ENCODE data around the gene FBRS.
"Not testable (repeated sequence)": the region's sequence is repeated elsewhere in the genome, so short reads cannot be mapped to it uniquely, and the experiment has no call there.

The FBRS gene

DNA sequence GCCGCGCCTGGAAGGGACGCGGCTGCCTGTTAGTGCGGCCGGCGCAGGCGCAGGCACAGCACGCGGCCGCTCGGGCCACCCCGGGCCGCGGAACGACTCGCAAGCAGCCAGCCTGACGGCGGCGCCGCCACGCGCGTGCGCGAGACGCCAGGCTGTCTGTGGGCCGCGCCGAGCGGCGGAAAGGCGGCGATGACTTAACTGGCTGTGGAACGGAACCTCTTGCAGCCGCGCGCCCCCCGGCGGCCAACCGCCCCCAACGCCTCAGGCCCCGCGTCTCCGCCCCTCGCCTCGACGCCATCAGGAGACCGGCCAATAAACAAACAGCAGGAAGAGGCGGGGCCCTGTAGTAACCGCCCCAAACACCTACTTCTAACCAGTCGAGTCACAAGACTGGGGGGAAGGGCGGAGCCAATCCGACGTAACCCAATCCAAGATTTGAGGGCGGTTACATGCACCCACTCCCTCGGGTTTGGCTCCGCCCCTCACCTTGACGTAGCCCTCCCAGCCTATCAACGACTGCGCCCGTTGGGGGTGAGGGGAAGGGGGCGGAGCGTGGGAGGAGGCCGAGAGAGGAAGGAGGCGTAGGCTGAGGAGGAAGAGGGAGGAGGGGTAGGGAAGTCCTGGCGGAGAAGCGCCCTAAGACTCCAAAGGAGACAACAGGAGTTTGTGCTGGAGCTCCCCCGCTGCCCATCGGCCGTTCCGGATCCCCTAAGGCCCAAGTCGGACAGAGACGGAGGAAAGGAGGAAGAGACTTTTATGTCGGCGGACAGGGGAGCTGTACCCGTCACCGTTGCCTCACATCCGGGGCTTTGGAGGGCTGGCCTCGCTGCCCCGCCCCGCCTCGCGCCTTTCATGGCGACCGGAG lies at the start of gene FBRS:
Gene FBRS (plus strand): TSS at position 566 of the 865 bp plus-strand sequence. CDS start 1,088 bp downstream, outside the sequence.
- peak; percentile 100 for DNase-seq

DNA sequence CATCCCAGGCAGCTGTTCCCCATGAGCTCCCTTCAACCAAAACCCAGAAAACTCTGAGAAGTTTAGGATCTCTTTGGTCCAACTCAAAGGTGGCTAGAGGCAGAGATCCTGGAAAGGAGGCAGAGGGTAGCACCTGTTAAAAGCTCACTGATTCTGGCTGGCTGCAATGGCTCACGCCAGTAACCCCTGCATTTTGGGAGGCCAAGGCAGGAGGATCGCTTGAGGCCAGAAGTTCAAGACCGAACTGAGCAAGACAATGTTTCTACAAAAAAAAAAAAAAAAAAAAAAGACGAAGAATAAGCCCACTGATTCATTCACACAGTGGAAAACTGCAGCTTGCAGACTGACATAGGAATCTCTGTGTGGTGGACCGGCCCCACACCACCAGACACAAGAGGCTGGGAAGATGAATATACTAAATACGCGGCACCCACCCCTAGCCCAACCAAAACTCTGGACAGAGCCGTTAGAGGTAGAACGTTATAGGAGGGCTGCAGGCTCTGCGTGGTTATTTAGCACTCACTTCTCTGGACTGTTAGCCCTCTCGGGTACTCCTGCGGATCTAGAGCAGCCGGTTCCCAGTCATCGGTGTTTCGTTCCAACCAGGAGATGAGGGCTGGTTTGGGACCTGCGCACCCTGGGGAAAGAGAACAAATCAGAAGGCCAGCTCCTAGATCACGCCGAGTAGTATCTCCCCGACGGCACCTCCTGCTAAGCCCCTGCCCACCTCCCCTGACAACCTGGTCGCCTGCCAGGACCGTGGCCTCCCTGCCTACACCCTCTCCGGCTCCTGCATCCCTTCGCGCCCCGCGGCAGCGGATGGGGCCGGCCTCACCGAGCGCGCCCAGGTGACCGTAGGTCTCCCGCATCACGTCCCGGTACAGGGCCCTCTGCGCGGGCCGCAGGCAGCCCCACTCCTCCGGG lies 49.0 kb upstream of the FBRS start:
- DNase-seq: peak; percentile 23 to 25

DNA sequence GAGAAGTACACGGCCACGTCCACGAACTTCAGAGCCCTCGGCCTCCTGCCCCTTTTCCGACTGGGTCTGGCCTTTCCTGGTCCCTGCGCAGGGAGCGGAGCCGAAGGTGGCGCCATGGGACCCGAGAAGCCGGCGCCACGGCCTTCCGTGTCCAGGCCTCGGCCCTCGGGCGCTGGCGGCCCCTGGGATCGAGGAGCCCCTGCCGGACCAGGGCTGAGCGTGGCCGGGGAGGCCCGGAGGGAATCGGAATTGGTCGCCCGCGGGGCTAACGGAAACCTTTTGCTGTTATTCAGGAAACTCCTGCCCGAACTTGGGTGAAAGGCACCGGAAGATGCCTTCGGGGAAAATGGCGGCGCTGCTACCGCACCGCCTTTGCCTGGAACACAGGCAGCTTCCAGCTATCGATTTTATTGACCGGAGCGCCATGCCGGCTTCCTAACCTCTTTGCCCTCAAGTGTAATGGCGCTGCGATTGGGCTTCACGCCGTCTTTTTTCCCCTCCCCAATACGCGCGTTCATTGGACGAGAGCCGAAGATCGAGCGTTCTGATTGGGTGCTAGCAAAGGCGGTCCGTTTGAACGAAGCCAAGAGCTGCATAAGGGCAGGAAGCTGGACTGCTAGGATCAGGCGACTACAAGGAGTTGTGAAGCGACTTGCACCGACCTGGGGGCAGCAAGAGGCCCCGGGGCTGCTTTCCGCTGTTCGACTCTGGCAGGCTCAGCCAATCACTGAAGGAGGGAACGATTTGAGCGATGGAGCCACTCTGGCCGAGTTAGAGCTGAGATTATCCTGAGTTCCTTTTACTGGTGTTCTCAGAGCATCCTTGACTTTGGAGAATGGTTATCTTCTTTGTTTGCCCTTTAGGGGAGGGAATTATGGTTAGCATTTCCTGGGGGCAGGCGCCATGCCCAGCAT lies 48.0 kb upstream of the FBRS start, which contains the start of gene ZNF689:
Gene ZNF689 (minus strand): TSS at position 464 of the 914 bp plus-strand sequence. CDS start 348 bp downstream, at position 116.
- peak; percentile 92 to 94 for DNase-seq

DNA sequence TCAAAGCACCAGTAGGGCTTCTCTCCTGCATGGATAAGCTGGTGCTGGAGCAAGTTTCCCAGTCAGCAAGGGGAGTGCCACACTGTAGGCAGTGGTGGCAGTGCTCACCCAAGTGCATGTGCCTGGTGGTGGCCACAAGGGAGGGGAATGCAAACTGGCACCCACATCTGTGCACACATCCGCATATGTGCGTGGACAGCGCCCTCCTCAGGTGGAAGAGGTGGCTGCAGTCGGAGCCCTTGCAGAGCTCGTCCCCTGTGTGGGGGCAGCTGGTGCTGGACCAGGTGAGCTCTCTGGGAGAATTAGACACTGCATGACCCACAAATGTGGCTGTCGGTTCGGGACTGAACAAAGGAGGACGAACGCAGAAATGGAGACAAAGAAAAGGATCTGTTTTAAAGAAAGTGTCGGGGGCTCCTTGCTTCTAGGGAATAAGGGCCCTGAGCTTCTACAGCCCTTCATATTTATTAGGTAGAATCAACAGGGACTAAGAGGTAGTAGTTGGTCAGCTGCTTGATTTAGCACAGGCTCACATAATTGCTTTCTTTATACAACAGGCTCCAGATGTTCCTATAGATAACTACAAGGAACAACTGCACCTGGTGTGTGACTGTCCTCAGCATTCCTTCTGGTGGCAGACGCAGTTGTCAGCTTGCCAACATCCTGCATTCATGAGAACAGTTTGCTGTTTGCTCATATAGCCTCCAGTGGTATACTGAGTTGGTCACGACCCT lies 42.7 kb upstream of the FBRS start:
- DNase-seq: peak; percentile 54 to 56

DNA sequence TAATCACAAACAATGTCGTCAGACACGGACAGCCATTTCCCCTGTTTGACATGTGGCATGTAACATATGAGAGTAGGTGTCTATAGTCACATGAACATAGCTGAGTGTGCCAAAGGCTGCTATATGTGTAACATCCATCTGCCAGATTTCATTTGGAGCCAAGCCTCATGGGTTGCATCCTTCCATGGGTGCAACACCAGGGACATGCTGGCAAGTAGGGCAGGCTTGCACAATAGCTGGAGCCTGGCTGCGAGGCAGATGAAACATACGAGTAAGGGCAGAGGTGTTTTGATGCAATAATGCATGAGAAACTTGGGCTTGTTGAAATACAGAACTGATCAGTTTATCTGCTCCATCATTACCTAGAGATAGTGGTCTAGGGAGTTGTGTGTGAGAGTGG lies 39.0 kb upstream of the FBRS start:
- DNase-seq: no peak

DNA sequence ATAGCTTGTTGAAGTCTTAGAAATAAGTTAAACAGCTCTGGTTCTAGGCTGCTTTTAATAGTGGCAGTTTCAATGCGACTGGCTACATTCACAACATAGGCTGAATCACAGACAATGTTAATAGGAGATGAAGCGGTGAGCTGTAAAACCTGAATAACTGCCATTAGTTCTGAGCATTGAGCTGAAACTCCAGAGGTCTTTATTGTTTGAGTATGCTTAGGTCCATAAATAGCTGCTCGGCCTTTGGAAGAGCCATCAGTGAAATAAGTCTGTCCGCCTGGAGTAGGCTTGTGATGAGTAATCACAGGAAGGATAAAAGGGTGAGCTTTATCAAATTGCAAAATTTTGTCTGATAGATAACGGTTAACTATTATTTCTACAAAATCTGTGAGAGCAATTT lies 38.6 kb upstream of the FBRS start:
- no peak for DNase-seq

DNA sequence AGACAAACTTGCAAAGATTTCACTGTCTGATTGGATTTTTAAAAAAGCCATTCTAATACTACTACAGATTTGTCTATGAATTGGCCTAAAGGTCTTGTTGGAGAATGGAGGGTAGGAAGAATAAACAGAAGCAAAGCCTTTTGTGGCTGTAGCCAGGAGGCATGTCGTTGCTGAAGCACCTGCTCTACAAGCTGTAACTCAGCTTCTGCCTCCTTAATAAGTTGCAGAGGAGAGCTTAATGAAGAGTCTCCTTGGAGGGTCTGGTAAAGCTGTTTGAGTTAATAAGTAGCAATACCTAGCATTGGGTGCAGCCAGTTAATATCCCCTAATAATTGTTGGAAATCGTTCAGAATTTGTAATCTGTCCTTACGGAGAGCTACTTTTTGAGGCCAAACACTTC lies 38.1 kb upstream of the FBRS start:
- DNase-seq: no peak

DNA sequence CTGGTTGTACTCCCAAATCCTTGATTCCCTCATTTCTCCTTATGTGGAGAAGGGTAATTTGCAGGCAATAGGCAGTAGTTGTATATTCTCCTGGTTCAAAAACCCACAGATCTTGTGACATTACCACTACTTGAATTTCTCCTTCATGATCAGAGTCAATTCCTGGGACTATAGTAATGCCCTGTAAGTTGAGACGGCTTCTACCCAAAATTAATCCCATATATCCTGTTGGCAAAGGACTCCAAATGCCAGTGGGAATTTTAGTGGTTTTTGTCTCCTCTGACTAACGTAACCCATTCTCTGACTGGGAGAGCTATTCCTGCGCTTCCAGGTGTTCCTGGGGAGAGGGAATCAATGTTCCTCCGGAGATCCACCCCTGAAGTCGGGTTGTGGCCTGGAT lies 36.5 kb upstream of the FBRS start:
- DNase-seq: no peak

DNA sequence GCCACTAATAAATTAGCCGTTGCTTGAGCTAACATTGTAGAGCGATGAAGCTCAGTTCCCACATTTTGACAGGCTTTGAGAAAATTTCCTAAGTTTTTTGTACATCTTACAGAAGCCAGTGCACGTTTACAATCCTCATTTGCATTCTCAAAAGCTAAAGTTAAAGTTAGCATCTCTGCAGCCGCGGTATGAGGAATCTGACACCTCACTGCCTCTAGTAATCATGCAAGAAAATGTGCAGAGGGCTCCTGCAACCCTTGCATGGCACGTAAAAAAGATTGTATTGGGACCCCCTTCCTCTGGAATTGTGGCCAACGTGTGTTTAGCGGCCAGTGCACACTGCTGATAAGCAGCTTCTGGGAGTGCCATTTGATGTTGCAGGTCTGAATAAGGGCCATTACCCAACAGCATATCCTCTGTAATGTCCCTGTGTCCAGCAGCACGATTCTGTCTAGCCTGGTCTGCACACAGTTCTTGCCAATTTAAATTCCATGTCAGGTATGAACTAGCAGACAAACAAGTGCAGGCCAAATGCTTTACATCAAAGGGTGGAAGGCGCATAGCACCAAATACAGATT lies 35.7 kb upstream of the FBRS start:
- no peak for DNase-seq

DNA sequence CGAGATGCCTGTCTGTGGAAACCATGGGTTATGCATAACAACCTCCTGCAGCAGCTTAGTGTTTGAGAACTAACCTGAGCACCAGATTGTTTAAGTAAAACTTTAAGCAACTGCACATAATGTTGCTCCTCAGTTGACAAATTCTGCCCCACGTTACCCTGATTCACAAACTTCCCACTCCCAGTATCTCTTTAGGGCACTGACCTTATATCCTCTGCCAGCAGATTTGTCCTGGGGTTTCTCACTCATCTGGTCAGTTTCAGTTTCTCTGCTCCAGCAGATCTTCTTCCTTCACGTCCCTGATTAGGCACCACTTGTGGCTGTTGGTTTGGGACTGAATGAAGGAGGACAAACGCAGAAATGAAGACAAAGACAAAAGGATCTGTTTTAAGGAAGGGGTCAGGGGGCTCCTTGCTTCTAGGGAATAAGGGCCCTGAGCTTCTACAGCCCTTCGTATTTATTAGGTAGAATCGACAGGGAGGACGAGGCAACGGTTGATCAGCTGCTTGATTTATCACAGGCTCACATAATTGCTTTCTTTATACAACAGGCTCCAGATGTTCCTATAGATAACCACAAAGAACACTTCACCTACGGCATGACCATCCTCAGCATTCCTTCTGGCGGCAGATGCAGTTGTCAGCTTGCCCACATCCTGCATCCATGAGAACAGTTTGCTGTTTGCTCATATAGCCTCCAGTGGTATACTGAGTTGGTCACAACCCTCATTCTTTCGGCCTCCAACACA lies 34.5 kb upstream of the FBRS start:
- no peak for DNase-seq

DNA sequence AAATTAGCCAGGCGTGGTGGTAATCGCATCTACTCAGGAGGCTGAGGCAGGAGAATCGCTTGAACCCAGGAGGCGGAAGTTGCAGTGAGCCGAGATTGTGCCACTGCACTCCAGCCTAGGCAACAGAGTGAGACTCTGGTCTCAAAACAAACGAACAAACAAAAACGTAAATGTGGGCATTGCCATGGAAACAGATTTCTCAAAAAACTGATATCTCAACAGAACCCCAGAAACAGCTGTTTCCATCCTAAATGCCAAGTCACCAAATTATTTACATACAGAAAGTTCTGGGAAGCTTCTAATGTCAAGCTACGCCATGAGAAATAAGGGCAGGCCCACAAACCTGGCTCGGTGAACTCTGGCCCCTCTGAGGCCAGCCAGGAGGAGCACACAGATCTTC lies 32.0 kb upstream of the FBRS start:
- no peak for DNase-seq

DNA sequence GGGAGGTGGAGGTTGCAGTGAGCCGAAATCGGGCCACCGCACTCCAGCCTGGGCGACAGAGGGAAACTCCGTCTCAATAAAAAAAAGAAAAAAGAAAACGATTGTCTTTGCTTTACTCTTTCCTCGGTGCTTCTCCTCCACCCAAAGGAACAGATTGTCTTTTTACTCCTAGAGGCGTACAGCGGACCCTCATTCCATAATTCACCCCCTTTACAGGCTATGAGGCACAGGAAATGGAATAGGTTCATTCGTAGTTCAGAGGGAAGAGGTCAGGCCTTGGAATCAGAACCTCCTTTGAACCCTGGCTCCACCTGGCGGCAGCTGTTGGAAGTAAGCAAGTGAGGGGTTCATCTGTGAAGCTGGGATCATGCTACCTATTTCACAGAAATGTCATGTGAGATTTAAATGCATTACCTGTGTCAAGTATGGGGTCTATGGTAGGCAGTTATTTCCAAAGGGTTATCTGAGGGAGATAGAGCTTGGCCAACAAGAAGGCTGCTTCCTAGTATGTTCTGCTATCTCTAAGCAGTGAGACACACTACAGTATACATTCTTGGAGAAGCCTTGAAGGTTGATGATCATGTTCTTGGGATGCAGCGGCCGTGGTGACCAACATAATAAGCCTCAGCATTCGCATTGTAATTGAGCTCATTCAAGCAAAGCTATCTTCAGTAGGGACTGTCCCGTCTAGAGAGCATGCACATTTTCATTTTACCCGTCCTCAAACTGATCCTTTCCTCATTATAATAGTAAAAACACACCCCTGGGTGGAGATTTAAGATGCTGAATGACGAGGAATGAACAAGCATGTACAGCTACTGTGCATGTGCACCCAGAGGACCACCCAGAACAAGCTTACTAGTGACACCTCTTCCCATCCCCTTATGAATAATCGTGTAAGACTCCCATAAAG lies 29.3 kb upstream of the FBRS start:
- DNase-seq: peak; percentile 88 to 94

DNA sequence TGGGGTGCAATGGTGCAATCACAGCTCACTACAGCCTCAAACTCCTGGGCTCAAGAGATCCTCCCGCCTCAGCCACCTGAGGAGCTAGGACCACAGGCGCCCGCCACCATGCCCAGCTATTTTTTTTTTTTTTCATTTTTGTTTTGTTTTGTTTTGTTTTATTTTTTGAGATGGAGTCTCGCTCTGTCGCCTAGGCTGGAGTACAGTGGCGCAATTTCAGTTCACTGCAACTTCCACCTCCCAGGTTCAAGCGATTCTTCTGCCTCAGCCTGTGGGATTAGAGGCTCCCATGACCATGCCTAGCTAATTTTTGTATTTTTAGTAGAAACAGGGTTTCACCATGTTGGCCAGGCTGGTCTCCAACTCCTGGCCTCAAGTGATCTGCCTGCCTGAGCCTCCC lies 25.8 kb upstream of the FBRS start:
- DNase-seq: not testable (repeated sequence)

DNA sequence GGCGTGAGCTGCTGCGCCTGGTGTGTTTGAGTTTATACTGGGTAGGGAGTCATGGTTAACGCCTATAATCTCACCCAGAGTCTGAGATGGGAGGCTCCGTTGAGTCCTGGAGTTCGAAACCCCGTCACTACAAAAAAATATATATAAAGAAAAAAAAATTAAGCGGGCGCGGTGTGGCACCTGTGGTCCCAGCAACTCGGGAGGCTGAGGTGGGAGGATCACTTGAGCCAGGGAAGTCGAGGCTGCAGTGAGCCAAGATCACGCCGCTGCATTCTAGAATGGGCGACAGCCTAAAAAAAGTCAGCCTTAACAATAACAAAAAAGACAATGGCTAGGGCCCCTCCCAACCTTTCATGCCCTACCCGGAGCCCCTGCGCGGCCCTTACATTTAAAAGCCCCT lies 24.7 kb upstream of the FBRS start:
- no peak for DNase-seq

DNA sequence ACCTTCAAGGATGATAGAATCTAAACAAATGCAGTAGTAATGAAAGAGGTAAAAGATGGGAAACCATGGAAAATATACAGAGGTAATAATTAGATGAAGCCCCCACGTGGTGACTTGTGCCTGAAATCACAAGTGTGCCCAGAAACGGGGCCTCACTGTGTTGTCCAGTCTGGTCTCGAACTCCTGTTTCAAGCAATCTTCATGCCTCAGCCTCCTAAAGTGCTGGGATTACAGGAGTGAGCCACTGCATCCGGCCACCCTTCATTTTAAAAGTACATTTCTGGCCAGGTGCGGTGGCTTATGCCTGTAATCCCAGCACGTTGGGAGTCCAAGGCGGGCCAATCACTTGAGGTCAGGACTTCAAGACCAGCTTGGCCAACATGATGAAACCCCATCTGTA lies 21.6 kb upstream of the FBRS start:
- no peak for DNase-seq

DNA sequence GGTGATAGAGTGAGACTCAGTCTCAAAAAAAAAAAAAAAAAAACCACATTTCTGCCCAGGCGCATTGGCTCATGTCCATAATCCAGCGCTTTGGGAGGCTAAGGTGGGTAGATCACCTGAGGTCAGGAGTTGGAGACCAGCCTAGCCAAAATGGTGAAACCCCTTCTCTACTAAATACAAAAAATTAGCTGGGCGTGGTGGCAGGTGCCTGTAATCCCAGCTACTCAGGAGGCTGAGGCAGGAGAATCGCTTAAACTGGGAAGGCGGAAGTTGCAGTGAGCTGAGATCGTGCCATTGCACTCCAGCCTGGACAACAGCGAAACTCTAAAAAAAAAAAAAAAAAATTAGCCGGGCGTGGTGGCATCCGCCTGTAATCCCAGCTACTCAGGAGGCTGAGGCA lies 21.1 kb upstream of the FBRS start:
- not testable (repeated sequence) for DNase-seq

DNA sequence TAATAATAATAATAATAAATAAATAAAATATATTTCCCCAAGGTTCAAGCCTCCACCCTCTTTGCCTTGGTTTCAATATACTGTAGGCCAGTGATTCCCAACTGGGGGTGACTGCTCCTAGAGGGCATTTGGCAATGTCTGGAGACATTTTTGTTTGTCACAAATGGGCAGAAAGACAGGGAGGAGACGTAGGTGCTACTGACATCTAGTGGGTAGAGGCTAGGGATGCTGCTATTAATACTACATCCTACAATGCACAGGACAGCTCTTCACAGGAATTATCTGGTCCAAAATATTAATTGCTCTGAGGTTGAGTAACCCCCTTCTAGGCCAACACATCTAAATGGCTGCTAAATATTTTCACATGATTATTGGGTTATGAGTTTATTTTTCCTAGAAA lies 20.3 kb upstream of the FBRS start:
- DNase-seq: no peak

DNA sequence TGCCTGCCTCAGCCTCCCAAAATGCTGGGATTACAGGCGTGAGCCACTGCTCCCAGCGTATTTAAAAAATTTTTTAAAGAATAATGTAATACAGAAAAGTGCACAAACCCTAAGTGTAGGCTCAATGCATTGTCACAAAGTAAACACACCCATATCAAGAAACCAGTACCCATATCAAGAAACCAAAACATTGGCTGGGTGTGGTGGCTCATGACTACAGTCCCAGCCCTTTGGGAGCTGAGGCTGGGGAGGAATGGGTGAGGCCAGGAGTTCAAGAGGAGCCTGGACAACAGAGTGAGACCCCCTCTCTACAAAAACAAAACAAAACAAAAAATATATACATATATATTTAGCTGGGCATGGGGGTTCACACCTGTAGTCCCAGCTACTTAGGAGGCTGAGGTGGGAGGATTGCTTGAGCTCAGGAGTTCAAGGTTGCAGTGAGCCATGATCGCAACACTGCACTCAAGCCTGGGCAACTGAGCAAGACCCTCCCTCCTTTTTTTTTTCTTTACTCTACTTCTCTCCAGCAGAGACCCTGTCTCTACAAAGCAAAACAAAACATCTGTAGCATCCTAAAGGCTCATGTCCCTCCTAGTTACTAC lies 16.8 kb upstream of the FBRS start:
- DNase-seq: no peak

DNA sequence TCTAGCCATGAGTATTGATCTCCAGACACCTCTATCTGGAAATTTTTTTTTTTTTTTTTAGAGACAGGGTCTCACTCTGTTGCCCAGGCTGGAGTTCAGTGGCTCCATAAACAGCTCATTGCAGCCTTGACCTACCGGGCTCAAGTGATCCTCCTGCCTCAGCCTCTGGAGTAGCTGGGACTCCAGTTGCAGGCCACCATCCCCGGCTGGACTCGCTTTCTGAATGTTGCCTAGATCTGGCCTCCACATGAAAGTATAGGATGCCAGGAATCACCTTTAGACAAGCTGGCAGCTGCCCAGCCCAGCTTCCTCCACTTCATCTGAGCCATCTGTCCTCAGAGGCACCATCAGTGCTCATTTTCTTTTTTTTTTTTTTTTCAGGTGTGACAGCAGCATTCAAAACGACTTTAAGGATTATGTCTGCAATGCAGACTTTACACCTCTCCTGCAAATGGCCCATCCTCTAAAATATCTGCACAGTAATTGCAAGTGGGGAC lies 13.8 kb upstream of the FBRS start:
- DNase-seq: no peak
